ENCODE data around the gene TEPSIN. TPM values are rescaled to one million over a fixed set of nuclear protein-coding genes. Genes with fewer than 3 reads are reported as not detected.

Gene TEPSIN
- total RNA-seq, 1 donor from 2014 or later, result 50.1 TPM

DNA sequence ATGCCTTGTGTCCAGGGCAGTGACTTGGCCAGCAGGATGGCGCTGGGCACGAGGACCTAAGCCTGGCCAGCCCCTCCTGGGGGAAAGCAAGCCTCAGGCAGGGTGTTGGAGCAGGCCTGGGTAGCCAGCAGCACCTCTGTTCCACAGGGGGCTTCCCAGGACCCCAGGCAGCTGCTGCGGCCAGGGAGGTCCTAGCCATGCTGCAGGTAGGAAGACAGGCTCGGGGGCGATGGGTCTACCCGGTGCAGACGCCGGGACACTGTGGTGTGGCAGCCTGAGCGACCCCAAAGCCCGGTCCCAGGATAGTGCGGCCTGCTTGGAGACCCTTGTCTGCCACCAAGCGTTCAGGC is 50.4 kb downstream of the TEPSIN start:
- no peaks in the 10 kb centered on the region for H3K27me3 Mint-ChIP-seq

DNA sequence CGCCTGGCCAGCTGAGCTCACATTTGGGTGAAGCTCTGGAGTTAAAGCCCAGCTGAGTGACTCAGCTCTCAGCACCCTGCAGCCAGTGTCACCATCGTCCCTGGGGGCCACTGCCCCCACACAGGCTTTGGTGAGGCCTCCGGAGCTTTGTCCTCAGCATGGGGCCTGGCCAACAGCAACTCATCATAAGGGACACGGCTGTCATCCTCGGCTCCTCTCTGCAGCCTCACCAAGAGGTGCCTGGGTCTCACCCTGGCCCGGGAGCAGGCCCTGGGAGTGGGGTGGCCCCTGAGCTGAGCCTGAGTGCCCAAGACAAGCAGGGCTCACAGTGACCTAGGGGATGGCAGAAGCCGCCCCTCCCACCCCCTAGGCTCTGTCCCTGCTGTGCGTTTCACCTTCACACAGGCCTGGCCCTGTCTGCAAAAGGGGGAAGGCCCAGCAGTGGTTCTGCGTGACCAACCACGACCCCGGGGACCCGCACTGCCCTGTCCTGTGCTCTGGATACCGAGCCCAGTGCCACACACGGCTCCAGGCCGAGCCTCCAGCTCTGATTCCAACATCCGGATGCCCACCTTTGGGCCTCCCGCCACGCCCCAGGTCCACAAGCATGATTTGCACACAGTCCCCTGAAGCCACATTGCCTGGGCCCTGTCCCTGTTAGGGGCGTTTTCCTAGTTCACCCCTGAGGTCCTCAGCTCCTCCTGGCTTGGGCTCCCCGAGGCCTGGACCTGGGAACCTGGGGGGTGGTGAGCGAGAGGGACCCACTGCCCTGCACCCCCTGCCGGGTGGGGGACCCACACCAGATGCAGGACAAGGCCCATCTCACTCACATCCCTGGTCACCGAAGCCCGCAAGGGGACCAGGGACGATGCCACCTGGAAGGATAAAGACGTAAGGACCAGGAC is 51.0 kb downstream of the TEPSIN start:
- H3K9me3 Mint-ChIP-seq, result no peaks in the 10 kb centered on the region
- H3K4me1 Mint-ChIP-seq (ENCODE audit: unreplicated experiment), result no peaks in the 10 kb centered on the region
- TF ChIP-seq, protein P1, sequence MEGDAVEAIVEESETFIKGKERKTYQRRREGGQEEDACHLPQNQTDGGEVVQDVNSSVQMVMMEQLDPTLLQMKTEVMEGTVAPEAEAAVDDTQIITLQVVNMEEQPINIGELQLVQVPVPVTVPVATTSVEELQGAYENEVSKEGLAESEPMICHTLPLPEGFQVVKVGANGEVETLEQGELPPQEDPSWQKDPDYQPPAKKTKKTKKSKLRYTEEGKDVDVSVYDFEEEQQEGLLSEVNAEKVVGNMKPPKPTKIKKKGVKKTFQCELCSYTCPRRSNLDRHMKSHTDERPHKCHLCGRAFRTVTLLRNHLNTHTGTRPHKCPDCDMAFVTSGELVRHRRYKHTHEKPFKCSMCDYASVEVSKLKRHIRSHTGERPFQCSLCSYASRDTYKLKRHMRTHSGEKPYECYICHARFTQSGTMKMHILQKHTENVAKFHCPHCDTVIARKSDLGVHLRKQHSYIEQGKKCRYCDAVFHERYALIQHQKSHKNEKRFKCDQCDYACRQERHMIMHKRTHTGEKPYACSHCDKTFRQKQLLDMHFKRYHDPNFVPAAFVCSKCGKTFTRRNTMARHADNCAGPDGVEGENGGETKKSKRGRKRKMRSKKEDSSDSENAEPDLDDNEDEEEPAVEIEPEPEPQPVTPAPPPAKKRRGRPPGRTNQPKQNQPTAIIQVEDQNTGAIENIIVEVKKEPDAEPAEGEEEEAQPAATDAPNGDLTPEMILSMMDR (conservative IDR thresholded peaks at IDR 0.05), result no peak
- no peak overlapping the region for H3K27ac Mint-ChIP-seq
- H3K27me3 Mint-ChIP-seq, result no peaks in the 10 kb centered on the region
- no peak overlapping the region for H3K4me3 Mint-ChIP-seq
- DNase-seq (ENCODE audit: extremely low spot score, unreplicated experiment), result no peak
- H3K36me3 Mint-ChIP-seq, result no peaks in the 10 kb centered on the region

More for the DNA sequence above, 50.4 kb downstream of the TEPSIN start:
- no peak for DNase-seq (ENCODE audit: extremely low spot score, unreplicated experiment)
- no peaks in the 10 kb centered on the region for H3K9me3 Mint-ChIP-seq
- H3K4me1 Mint-ChIP-seq (ENCODE audit: unreplicated experiment), result no peaks in the 10 kb centered on the region
- no peak overlapping the region for H3K27ac Mint-ChIP-seq
- H3K36me3 Mint-ChIP-seq, result no peaks in the 10 kb centered on the region
- TF ChIP-seq, protein P1 (conservative IDR thresholded peaks at IDR 0.05), result no peak
- no peak overlapping the region for H3K4me3 Mint-ChIP-seq

DNA sequence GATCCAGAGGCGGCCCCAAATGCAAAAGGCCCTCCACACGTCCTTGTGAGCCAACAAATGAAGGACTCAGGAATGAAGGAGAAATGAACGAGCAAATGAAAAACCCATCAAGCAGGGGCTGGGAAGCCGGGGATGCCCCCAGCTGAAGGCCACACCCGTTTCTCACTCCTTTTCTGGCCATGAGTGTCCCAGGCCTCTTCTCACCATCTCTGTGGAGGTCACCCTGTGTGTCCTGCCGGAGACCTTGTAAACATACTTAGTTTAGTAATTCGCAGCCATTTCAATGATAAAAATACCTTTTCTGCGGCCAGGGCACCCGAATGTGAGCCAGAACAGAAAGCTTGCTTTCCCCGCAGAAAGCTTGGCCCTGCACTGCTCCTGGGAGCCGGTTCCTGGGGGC is 51.7 kb downstream of the TEPSIN start:
- no peak overlapping the region for H3K27ac Mint-ChIP-seq
- H3K4me3 Mint-ChIP-seq, result no peak overlapping the region
- no peaks in the 10 kb centered on the region for H3K27me3 Mint-ChIP-seq
- H3K4me1 Mint-ChIP-seq (ENCODE audit: unreplicated experiment), result no peaks in the 10 kb centered on the region
- DNase-seq (ENCODE audit: extremely low spot score, unreplicated experiment), result no peak
- no peaks in the 10 kb centered on the region for H3K36me3 Mint-ChIP-seq
- TF ChIP-seq, protein P1 (conservative IDR thresholded peaks at IDR 0.05), result no peak
- no peaks in the 10 kb centered on the region for H3K9me3 Mint-ChIP-seq

DNA sequence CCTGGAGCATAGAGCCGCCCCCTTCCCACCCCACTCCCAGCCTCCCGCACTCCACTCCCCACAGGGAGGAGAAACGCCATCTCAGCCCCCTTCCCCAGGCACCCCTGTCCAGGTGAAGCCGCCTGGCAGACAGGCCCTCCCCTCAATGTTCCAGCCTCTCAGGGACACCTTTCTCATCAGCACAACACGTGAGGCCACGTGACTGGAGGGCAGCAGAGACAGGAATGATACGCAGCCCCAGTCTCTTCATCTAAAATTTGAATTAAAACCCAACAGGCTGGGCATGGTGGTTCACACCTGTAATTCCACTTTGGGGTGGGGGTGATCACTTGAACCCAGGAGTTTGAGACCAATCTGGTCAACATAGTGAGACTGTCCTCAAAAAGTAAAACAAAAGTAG is 52.7 kb downstream of the TEPSIN start:
- no peak overlapping the region for H3K27ac Mint-ChIP-seq
- H3K4me3 Mint-ChIP-seq, result no peak overlapping the region
- H3K4me1 Mint-ChIP-seq (ENCODE audit: unreplicated experiment), result no peaks in the 10 kb centered on the region

DNA sequence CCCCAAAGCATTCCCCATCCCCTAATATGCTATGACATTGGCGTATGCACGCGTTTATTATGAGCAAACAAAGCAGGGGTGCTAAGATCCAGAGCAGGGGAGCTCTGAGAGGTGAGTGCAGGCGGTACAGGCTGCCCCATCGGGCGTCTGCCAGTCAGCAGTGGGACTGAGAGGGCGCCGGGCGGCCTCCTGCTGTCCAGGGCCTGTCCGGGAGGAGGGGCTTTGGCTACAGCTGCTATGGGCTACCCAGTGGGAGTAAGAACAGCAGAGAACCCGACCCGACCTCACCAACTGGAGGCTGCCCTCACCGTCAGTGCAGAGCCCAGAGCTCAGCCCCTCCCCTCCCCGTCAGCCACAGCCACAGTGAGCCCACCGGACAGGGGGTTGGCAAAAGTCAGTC is 54.3 kb downstream of the TEPSIN start:
- no peak for DNase-seq (ENCODE audit: extremely low spot score, unreplicated experiment)
- Mint-ChIP-seq H3K36me3 (no peaks in the 10 kb centered on the region), H3K4me1 (ENCODE audit: unreplicated experiment) (no peaks in the 10 kb centered on the region), H3K27me3 (no peaks in the 10 kb centered on the region), H3K27ac (no peak overlapping the region), H3K4me3 (no peak overlapping the region), H3K9me3 (no peaks in the 10 kb centered on the region)
- TF ChIP-seq, protein P1 (conservative IDR thresholded peaks at IDR 0.05), result no peak

More for the DNA sequence above, 52.7 kb downstream of the TEPSIN start:
- no peaks in the 10 kb centered on the region for H3K27me3 Mint-ChIP-seq
- TF ChIP-seq, protein P1 (conservative IDR thresholded peaks at IDR 0.05), result no peak
- no peak for DNase-seq (ENCODE audit: extremely low spot score, unreplicated experiment)
- H3K9me3 Mint-ChIP-seq, result no peaks in the 10 kb centered on the region
- no peaks in the 10 kb centered on the region for H3K36me3 Mint-ChIP-seq
